H1 (cell line): ENCODE data around the gene ZFYVE27. TPM values are rescaled to one million over a fixed set of nuclear protein-coding genes. Genes with fewer than 3 reads are reported as not detected.

Experiments
- ASH2L ChIP-seq: fragments of 200-600, 300-600 bp; sonication (generic); IDR thresholded peaks from one replicate; pipeline ENCODE4 v1.7.1; 2017; ENCODE audit warnings: low read length
- CHD2 ChIP-seq: IDR thresholded peaks from 2 replicates; pipeline ENCODE4 v1.6.1; 2012; ENCODE audit warnings: low read length, improper control_type of control experiment
- CREB1 ChIP-seq: IDR thresholded peaks from 2 replicates; pipeline ENCODE4 v1.6.1; 2012; ENCODE audit warnings: inconsistent platforms
- NANOG ChIP-seq: IDR thresholded peaks from 2 replicates; pipeline ENCODE4 v1.6.1; 2011; ENCODE audit warnings: low read length, low read depth, mild to moderate bottlenecking, inconsistent platforms; ENCODE audit not compliant: insufficient read depth, poor library complexity, severe bottlenecking
- RNF2 ChIP-seq: fragments of 200-900, 300-1000 bp; sonication (generic); IDR thresholded peaks from 2 replicates; pipeline ENCODE4 v1.7.1; 2016; ENCODE audit warnings: borderline replicate concordance, low read depth, mild to moderate bottlenecking, antibody characterized with exemption, low read length; ENCODE audit not compliant: poor library complexity, severe bottlenecking; ENCODE audit errors: missing control alignments
- SIN3A ChIP-seq, 2 experiments: IDR thresholded peaks in 1 of 2; conservative IDR thresholded peaks in 1 of 2; 2 replicates each; pipeline ENCODE4 v1.6.1; 2011 to 2012; ENCODE audit warnings: low read length in 2 of 2, improper control_type of control experiment in 1 of 2, low read depth in 1 of 2, mild to moderate bottlenecking in 1 of 2
- SRF ChIP-seq: IDR thresholded peaks from 2 replicates; pipeline ENCODE4 v1.6.1; 2011; ENCODE audit warnings: mild to moderate bottlenecking, low read depth, low read length, moderate library complexity
- TEAD4 ChIP-seq: IDR thresholded peaks from 2 replicates; pipeline ENCODE4 v1.6.1; 2012; ENCODE audit warnings: low read depth, low read length, inconsistent platforms, mixed read lengths
- polyA plus RNA-seq, 7 experiments: library from polyadenylated mRNA; depleted of rRNA in 3 of 7; stranded (reverse) in 5 of 7; unstranded in 2 of 7; fragments of >200 nt in 5 of 7; fragments of 200-250 nt in 2 of 7; gene quantifications; 1 replicate in 5 of 7; 2 replicates in 1 of 7; 4 replicates in 1 of 7; pipeline versions ENCODE4 v1.2.1 to v1.2.3, GENCODE V29; 2011 to 2013; ENCODE audit warnings: missing spikeins in 2 of 7, mixed read lengths in 2 of 7
- total RNA-seq: library from RNA; stranded (reverse); fragmentation: NEBNext Ultra II Directional; extraction: Animal tissue kit (Norgen Biotek cat#: 25700); gene quantifications from 2 replicates; pipeline ENCODE4 v1.2.1, GENCODE V29; 2021

The ZFYVE27 gene
- total and polyA plus RNA-seq, 2 of the 8 experiments (the other 6 are each of a cell fraction or from before 2014, with no cell fraction given), result 16.6 to 19.8 TPM

GRCh38 chr10:97754726-97755125 lies 17.8 kb downstream of the ZFYVE27 start (continued):
- no peak for TF ChIP-seq SIN3A (conservative IDR thresholded peaks at IDR 0.05 in 1 of 2, IDR thresholded peaks at IDR 0.05 in 1 of 2; ENCODE audit: low read depth in 1 of 2, low read length in 2 of 2)
- no peak for TF ChIP-seq SRF
- no peak for TF ChIP-seq CREB1
- TF ChIP-seq TEAD4, result no peak
- no peak for TF ChIP-seq ASH2L
- no peak for TF ChIP-seq NANOG
- TF ChIP-seq CHD2, result no peak
- TF ChIP-seq RNF2, result no peak
